Parathyroid adenoma (tissue), 2 donors: ENCODE results near the gene KRT10.
A peak's percentile ranks its signal among the peaks of the same experiment; 100 is the strongest.
"Not testable (repeated sequence)": the region's sequence is repeated elsewhere in the genome, so short reads cannot be mapped to it uniquely, and the experiment has no call there.

Experiments used
- H2AFZ ChIP-seq: fragments of 300-600 bp; sonication (generic); one replicate; pipeline ENCODE4 v1.7.0; 2017; ENCODE audit warnings: antibody characterized with exemption, mild to moderate bottlenecking
- H3K27ac ChIP-seq: fragments of 300-600 bp; sonication (generic); one replicate; pipeline ENCODE4 v1.7.0; 2017
- H3K27me3 ChIP-seq: fragments of 300-600 bp; sonication (generic); one replicate; pipeline ENCODE4 v1.7.0; 2017; ENCODE audit warnings: low read length; ENCODE audit not compliant: control insufficient read depth, insufficient read depth
- H3K36me3 ChIP-seq: fragments of 300-600 bp; sonication (generic); one replicate; pipeline ENCODE4 v1.7.0; 2017; ENCODE audit warnings: low read length; ENCODE audit not compliant: control insufficient read depth, insufficient read depth
- H3K4me1 ChIP-seq: fragments of 300-600 bp; sonication (generic); one replicate; pipeline ENCODE4 v1.7.0; 2017; ENCODE audit warnings: control low read depth
- H3K4me2 ChIP-seq: fragments of 300-600 bp; sonication (generic); one replicate; pipeline ENCODE4 v1.7.0; 2017; ENCODE audit warnings: low read length
- H3K4me3 ChIP-seq: fragments of 300-600 bp; sonication (generic); one replicate; pipeline ENCODE4 v1.7.0; 2017; ENCODE audit warnings: low read depth, low read length
- H3K79me2 ChIP-seq: fragments of 300-600 bp; sonication (generic); one replicate; pipeline ENCODE4 v1.7.0; 2017; ENCODE audit warnings: control low read depth
- H3K9ac ChIP-seq: fragments of 300-600 bp; sonication (generic); one replicate; pipeline ENCODE4 v1.7.0; 2017; ENCODE audit warnings: mild to moderate bottlenecking
- H3K9me3 ChIP-seq: fragments of 300-600 bp; sonication (generic); one replicate; pipeline ENCODE4 v1.7.0; 2017; ENCODE audit warnings: low read length; ENCODE audit not compliant: control insufficient read depth
- TF ChIP-seq, protein P1 (sequence below): fragments of 300-600 bp; sonication (generic); IDR thresholded peaks from one replicate; pipeline ENCODE4 v1.7.0; 2017; ENCODE audit warnings: antibody characterized with exemption, mild to moderate bottlenecking
- donor health status: primary hyperparathyroidism.

The KRT10 gene

DNA sequence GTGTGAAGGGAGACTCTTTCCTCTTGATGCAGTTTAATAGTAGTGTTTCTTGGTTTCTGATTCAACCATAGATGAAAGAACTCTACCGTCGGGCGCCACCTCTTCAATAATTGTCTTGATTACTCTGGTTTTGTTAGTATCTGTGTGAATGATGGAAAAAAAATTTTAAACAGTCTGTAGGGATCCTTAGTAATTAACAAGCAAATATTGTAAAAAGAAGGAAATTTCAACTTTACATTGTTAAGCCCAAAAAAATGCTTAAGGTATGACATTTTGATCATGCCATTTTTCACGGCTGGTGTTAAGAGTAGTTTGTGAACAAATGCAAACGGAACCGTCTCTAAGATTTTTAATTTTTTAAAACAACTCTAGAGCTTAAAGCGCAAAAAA, 4.1 kb downstream of the KRT10 start:
- Histone ChIP-seq H3K4me2 (peak overlapping the region; percentile 79), H3K27me3 (no peaks in the 10 kb centered on the region), H2AFZ (peak overlapping the region; percentile 75), H3K36me3 (no peaks in the 10 kb centered on the region), H3K9ac (no peak overlapping the region), H3K4me1 (peaks cover 8% of the 10 kb centered on the region), H3K9me3 (no peaks in the 10 kb centered on the region), H3K4me3 (peak overlapping the region; percentile 82), H3K79me2 (no peaks in the 10 kb centered on the region), H3K27ac (peak overlapping the region; percentile 45)
- TF ChIP-seq, protein P1, sequence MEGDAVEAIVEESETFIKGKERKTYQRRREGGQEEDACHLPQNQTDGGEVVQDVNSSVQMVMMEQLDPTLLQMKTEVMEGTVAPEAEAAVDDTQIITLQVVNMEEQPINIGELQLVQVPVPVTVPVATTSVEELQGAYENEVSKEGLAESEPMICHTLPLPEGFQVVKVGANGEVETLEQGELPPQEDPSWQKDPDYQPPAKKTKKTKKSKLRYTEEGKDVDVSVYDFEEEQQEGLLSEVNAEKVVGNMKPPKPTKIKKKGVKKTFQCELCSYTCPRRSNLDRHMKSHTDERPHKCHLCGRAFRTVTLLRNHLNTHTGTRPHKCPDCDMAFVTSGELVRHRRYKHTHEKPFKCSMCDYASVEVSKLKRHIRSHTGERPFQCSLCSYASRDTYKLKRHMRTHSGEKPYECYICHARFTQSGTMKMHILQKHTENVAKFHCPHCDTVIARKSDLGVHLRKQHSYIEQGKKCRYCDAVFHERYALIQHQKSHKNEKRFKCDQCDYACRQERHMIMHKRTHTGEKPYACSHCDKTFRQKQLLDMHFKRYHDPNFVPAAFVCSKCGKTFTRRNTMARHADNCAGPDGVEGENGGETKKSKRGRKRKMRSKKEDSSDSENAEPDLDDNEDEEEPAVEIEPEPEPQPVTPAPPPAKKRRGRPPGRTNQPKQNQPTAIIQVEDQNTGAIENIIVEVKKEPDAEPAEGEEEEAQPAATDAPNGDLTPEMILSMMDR, result no peak

DNA sequence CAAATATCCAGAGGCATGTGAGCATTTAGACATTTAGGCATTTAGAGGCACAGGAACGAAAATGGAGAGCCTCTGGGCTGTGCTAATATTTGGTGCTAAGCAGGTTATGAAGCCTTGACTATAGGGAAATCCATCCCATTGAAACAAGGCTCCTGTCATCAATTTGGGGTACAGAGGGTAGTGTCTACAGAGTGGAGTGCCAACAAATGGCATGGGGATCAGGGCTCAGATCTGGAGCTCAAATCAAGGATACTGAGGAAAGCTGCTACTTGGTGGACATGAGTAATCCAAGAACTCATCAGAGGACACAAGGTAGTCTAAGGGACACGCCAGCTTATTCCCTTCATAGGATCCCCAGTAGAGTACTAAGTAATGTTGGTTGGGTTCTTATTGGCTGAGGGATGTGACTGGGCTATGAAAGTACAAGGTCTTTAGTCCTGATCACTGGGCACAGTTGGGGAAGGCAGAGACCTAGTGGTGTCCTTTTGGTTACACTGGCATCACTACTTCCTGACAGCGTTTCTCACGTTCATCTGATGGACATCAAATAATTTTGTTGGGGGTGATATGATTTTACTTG, 5.2 kb downstream of the KRT10 start:
- no peak overlapping the region for H3K27ac ChIP-seq
- no peaks in the 10 kb centered on the region for H3K36me3 ChIP-seq
- H3K4me1 ChIP-seq, result peaks cover 8% of the 10 kb centered on the region
- H2AFZ ChIP-seq, result no peak overlapping the region
- no peaks in the 10 kb centered on the region for H3K27me3 ChIP-seq
- H3K4me3 ChIP-seq, result no peak overlapping the region
- H3K79me2 ChIP-seq, result no peaks in the 10 kb centered on the region
- H3K9ac ChIP-seq, result no peak overlapping the region
- H3K4me2 ChIP-seq, result no peak overlapping the region
- no peaks in the 10 kb centered on the region for H3K9me3 ChIP-seq
- TF ChIP-seq, protein P1, result no peak

DNA sequence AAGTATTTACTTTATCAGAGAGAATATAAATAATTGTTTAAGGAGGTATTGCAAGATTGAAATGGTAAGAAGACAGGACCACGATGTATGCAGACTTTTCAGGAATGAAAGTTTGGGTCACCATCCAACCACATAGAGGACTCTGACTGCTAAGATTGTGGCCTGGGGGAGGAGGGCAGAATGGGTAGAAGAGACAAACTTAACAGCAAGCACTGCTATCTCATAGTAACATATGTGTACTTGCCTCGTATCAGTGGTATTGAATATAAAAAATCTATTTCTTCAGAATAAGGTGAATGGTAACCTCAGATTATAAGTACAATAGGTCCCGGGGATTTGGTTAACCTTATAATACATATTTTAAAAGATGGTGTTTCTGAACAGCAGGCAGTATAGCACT, 5.8 kb downstream of the KRT10 start:
- Histone ChIP-seq H3K4me2 (no peak overlapping the region), H3K27me3 (no peaks in the 10 kb centered on the region), H3K9ac (no peak overlapping the region), H3K27ac (no peak overlapping the region), H3K4me1 (peaks cover 8% of the 10 kb centered on the region), H3K9me3 (no peaks in the 10 kb centered on the region), H3K36me3 (no peaks in the 10 kb centered on the region), H3K79me2 (no peaks in the 10 kb centered on the region), H2AFZ (no peak overlapping the region), H3K4me3 (no peak overlapping the region)
- TF ChIP-seq, protein P1, result no peak

DNA sequence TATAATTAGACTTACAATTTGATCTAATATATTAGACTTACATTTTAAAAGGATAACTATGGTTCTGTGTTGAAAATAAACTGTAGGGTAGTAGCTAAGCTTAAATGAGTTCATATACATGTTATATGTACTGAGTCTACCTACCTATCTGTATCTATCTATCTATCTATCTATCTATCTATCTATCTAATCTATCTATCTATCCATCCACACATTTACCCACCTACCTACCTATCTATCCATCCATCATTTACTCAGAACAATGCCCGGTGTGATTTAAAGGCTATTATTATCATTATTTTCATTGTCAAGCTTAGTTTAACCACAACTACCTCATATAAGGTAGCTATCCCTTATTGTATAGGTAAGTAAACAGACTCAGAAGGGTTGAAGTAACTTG, 7.0 kb downstream of the KRT10 start:
- Histone ChIP-seq H3K27ac (no peak overlapping the region), H3K4me3 (no peak overlapping the region), H3K4me1 (peaks cover 5% of the 10 kb centered on the region), H3K9ac (no peak overlapping the region), H3K4me2 (no peak overlapping the region), H3K79me2 (no peaks in the 10 kb centered on the region), H3K27me3 (no peaks in the 10 kb centered on the region), H2AFZ (no peak overlapping the region), H3K9me3 (no peaks in the 10 kb centered on the region), H3K36me3 (no peaks in the 10 kb centered on the region)
- TF ChIP-seq, protein P1, result no peak

- H3K27me3 ChIP-seq, H3K4me1 ChIP-seq, H3K36me3 ChIP-seq, H3K27ac ChIP-seq, H2AFZ ChIP-seq, H3K4me3 ChIP-seq, H3K79me2 ChIP-seq, H3K9me3 ChIP-seq, H3K4me2 ChIP-seq, H3K9ac ChIP-seq: not testable (repeated sequence)
Measured at GRCh38 chr17:40814657-40815056, 7.8 kb downstream of the KRT10 start.
